Measurements from ENCODE around the gene MEF2B.
"Not testable (repeated sequence)": the region's sequence is repeated elsewhere in the genome, so short reads cannot be mapped to it uniquely, and the experiment has no call there.

The MEF2B gene

GRCh38 chr19:19179548-19180441 lies 9.7 kb upstream of the MEF2B start:
- Histone ChIP-seq H3K9me2 (replicated peaks; ENCODE audit: insufficient read depth, low read length) (no peaks in the 10 kb centered on the region), H2AFZ (ENCODE audit: low read depth, low read length, severe bottlenecking) (no peak overlapping the region), H3F3A (ENCODE audit: insufficient read depth) (no peaks in the 10 kb centered on the region), H4K20me1 (ENCODE audit: low read depth, low read length) (no peaks in the 10 kb centered on the region), H3K27ac (ENCODE audit: low read depth, low read length) (no peak overlapping the region), H3K79me2 (ENCODE audit: insufficient read depth, low read length) (no peaks in the 10 kb centered on the region), H3K9me3 (ENCODE audit: insufficient read depth, low read length) (no peaks in the 10 kb centered on the region), H3K27me3 (ENCODE audit: low read length) (no peaks in the 10 kb centered on the region), H3K4me2 (ENCODE audit: low read depth, low read length, poor library complexity, severe bottlenecking) (no peak overlapping the region), H3K4me3 (ENCODE audit: insufficient read depth, low read length, poor library complexity, severe bottlenecking) (no peak overlapping the region), H3K9ac (ENCODE audit: low read length) (no peak overlapping the region), H3K36me3 (ENCODE audit: low read length) (no peaks in the 10 kb centered on the region)
- TF ChIP-seq EZH2phosphoT487 (conservative IDR thresholded peaks at IDR 0.05; ENCODE audit: low read length) (no peak), CTCF (IDR thresholded peaks at IDR 0.05; ENCODE audit: insufficient read depth, low read length, poor library complexity, severe bottlenecking) (no peak)

GRCh38 chr19:19176950-19177349 lies 6.9 kb upstream of the MEF2B start:
- no peaks in the 10 kb centered on the region for H3K9me2 ChIP-seq (replicated peaks; ENCODE audit: insufficient read depth, low read length)
- TF ChIP-seq CTCF (IDR thresholded peaks at IDR 0.05; ENCODE audit: insufficient read depth, low read length, poor library complexity, severe bottlenecking) = no peak
- no peak for TF ChIP-seq EZH2phosphoT487 (conservative IDR thresholded peaks at IDR 0.05; ENCODE audit: low read length)
- H3K79me2 ChIP-seq (ENCODE audit: insufficient read depth, low read length) = no peaks in the 10 kb centered on the region
- H3K9me3 ChIP-seq (ENCODE audit: insufficient read depth, low read length) = no peaks in the 10 kb centered on the region
- no peak overlapping the region for H3K9ac ChIP-seq (ENCODE audit: low read length)
- H3K4me2 ChIP-seq (ENCODE audit: low read depth, low read length, poor library complexity, severe bottlenecking) = no peak overlapping the region
- H3K4me3 ChIP-seq (ENCODE audit: insufficient read depth, low read length, poor library complexity, severe bottlenecking) = no peak overlapping the region
- H3K27me3 ChIP-seq (ENCODE audit: low read length) = no peaks in the 10 kb centered on the region
- peaks cover 7% of the 10 kb centered on the region; the same call in 1 of the 2 replicates for H3F3A ChIP-seq (ENCODE audit: insufficient read depth)
- no peaks in the 10 kb centered on the region for H3K36me3 ChIP-seq (ENCODE audit: low read length)
- H2AFZ ChIP-seq (ENCODE audit: low read depth, low read length, severe bottlenecking) = no peak overlapping the region
- H4K20me1 ChIP-seq (ENCODE audit: low read depth, low read length) = no peaks in the 10 kb centered on the region
- H3K27ac ChIP-seq (ENCODE audit: low read depth, low read length) = no peak overlapping the region

- not testable (repeated sequence) for H2AFZ ChIP-seq (ENCODE audit: low read depth, low read length, severe bottlenecking); H3K9ac ChIP-seq (ENCODE audit: low read length); H3K36me3 ChIP-seq (ENCODE audit: low read length); H3K9me3 ChIP-seq (ENCODE audit: insufficient read depth, low read length); H3K27me3 ChIP-seq (ENCODE audit: low read length); H4K20me1 ChIP-seq (ENCODE audit: low read depth, low read length); H3K4me3 ChIP-seq (ENCODE audit: insufficient read depth, low read length, poor library complexity, severe bottlenecking); H3K9me2 ChIP-seq (replicated peaks; ENCODE audit: insufficient read depth, low read length)
- peaks cover 18% of the 10 kb centered on the region for H3K79me2 ChIP-seq (ENCODE audit: insufficient read depth, low read length)
- H3K4me2 ChIP-seq (ENCODE audit: low read depth, low read length, poor library complexity, severe bottlenecking) = peak overlapping the region; percentile 4
- peak overlapping the region; percentile 74 for H3K27ac ChIP-seq (ENCODE audit: low read depth, low read length)
- peaks cover 27% of the 10 kb centered on the region for H3F3A ChIP-seq (ENCODE audit: insufficient read depth)
Observed at GRCh38 chr19:19173243-19173642, 3.2 kb upstream of the MEF2B start.

- peak overlapping the region; percentile 92 for H3K27ac ChIP-seq (ENCODE audit: low read depth, low read length)
- H3K9ac ChIP-seq (ENCODE audit: low read length) = peak overlapping the region; percentile 94
- no peak for TF ChIP-seq CTCF (IDR thresholded peaks at IDR 0.05; ENCODE audit: insufficient read depth, low read length, poor library complexity, severe bottlenecking)
- TF ChIP-seq EZH2phosphoT487 (conservative IDR thresholded peaks at IDR 0.05; ENCODE audit: low read length) = no peak
- H4K20me1 ChIP-seq (ENCODE audit: low read depth, low read length) = no peaks in the 10 kb centered on the region
- H3K9me3 ChIP-seq (ENCODE audit: insufficient read depth, low read length) = no peaks in the 10 kb centered on the region
- H3K4me2 ChIP-seq (ENCODE audit: low read depth, low read length, poor library complexity, severe bottlenecking) = peak overlapping the region; percentile 71
- no peak overlapping the region for H2AFZ ChIP-seq (ENCODE audit: low read depth, low read length, severe bottlenecking)
- H3K9me2 ChIP-seq (replicated peaks; ENCODE audit: insufficient read depth, low read length) = no peaks in the 10 kb centered on the region
- peaks cover 4% of the 10 kb centered on the region for H3K36me3 ChIP-seq (ENCODE audit: low read length)
- peaks cover 40% of the 10 kb centered on the region for H3F3A ChIP-seq (ENCODE audit: insufficient read depth)
- H3K4me3 ChIP-seq (ENCODE audit: insufficient read depth, low read length, poor library complexity, severe bottlenecking) = no peak overlapping the region
- H3K27me3 ChIP-seq (ENCODE audit: low read length) = no peaks in the 10 kb centered on the region
- H3K79me2 ChIP-seq (ENCODE audit: insufficient read depth, low read length) = peaks cover 31% of the 10 kb centered on the region
Observed at GRCh38 chr19:19171821-19172532, 1.9 kb upstream of the MEF2B start.

All from SU-DHL-6 (cell line).